IMR-90 (cell line): Measurements from ENCODE around the gene UBAC1.

ENCODE experiments used
- CEBPB ChIP-seq: IDR thresholded peaks from 2 replicates; pipeline ENCODE4 v1.6.1; 2012; ENCODE audit warnings: low read depth, low read length, improper control_type of control experiment
- CHD1 ChIP-seq: IDR thresholded peaks from 2 replicates; pipeline ENCODE4 v1.6.1; 2012; ENCODE audit warnings: low read depth, low read length, improper control_type of control experiment
- CTCF ChIP-seq: conservative IDR thresholded peaks from 2 replicates; pipeline ENCODE4 v1.5.1; 2012; ENCODE audit warnings: mild to moderate bottlenecking, low read depth, low read length, improper control_type of control experiment
- ELK1 ChIP-seq: fragments of 150-350 bp; IDR thresholded peaks from 2 replicates; pipeline ENCODE4 v1.6.1; 2016; ENCODE audit warnings: low read depth, mild to moderate bottlenecking, low read length, moderate library complexity, borderline replicate concordance
- FOS ChIP-seq: fragments of 150-350 bp; IDR thresholded peaks from 2 replicates; pipeline ENCODE4 v1.6.1; 2016; ENCODE audit warnings: low read depth, low read length
- MAFK ChIP-seq: IDR thresholded peaks from 2 replicates; pipeline ENCODE4 v1.6.1; 2012; ENCODE audit warnings: low read depth, low read length, improper control_type of control experiment
- MAZ ChIP-seq: IDR thresholded peaks from 2 replicates; pipeline ENCODE4 v1.6.1; 2012; ENCODE audit warnings: low read depth, mild to moderate bottlenecking, low read length, improper control_type of control experiment, moderate library complexity, borderline replicate concordance
- POLR2A ChIP-seq: IDR thresholded peaks from 2 replicates; pipeline ENCODE4 v1.6.1; 2012; ENCODE audit warnings: mild to moderate bottlenecking, low read depth, low read length
- RAD21 ChIP-seq: IDR thresholded peaks from 2 replicates; pipeline ENCODE4 v1.6.1; 2012; ENCODE audit warnings: low read length, improper control_type of control experiment
- RCOR1 ChIP-seq: IDR thresholded peaks from 2 replicates; pipeline ENCODE4 v1.6.1; 2012; ENCODE audit warnings: mild to moderate bottlenecking, low read length, improper control_type of control experiment; ENCODE audit not compliant: insufficient replicate concordance
- RFX5 ChIP-seq: IDR thresholded peaks from 2 replicates; pipeline ENCODE4 v1.8.0; 2012; ENCODE audit warnings: low read depth, mild to moderate bottlenecking, low read length, moderate library complexity
- SMC3 ChIP-seq: fragments of 150-350 bp; IDR thresholded peaks from 2 replicates; pipeline ENCODE4 v1.6.1; 2016; ENCODE audit warnings: low read depth, mild to moderate bottlenecking, antibody characterized with exemption, low read length, moderate library complexity
- USF2 ChIP-seq: fragments of 150-350 bp; IDR thresholded peaks from 2 replicates; pipeline ENCODE4 v1.6.1; 2017; ENCODE audit warnings: mild to moderate bottlenecking, antibody characterized with exemption, low read length, low read depth

GRCh38 chr9:135925496-135926133 lies 35.6 kb downstream of the UBAC1 start:
- TF ChIP-seq POLR2A: no peak
- TF ChIP-seq USF2: no peak
- no peak for TF ChIP-seq CTCF
- TF ChIP-seq RFX5: no peak
- TF ChIP-seq MAFK: no peak
- no peak for TF ChIP-seq FOS
- TF ChIP-seq SMC3: no peak
- no peak for TF ChIP-seq RCOR1
- TF ChIP-seq CEBPB: no peak
- TF ChIP-seq CHD1: no peak
- no peak for TF ChIP-seq ELK1
- no peak for TF ChIP-seq RAD21
- TF ChIP-seq MAZ: no peak
